Measurements from ENCODE around the gene SWAP70.
A peak's percentile ranks its signal among the peaks of the same experiment; 100 is the strongest.

Gene SWAP70

DNA sequence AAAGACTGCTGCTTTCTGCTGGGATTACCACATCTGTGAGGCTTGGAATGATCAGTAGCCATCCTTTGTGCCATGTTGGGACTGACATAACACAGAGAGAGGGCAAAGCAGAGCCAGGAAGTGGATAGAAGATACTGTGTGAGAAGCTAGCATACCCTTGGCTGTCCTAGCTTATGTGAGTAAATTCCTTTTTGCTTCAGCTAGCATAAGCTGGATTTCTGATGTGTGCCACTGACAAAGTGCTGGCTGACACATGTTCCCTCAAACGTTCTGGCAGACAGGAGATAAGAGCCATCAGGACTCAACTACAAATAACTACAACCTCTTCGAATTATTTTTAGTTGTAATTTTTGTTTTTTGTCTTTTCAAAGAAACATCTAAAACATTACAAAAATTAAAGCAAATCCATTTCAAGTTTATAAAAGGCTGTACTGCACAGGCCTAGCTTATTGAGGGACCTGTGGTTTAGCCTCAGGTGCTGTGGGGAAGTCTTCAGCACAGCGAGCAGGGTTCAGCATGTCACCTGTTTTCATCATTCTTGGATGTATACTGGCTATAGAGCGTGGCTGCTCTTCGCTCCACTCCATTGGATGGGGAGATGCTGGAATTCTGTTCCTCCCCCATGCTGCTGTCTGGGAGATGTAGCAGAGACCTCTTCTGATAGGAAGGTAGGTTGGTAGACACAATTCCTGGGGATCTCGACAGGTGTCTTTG is 120.9 kb downstream of the SWAP70 start:
- Histone ChIP-seq H4K91ac (ENCODE audit: low read length) (no peak overlapping the region), H3K4me3 (ENCODE audit: insufficient read depth in 1 of 2, low read depth in 1 of 2, low read length in 2 of 2) (no peak overlapping the region), H3K36me3 (ENCODE audit: control insufficient read depth in 1 of 2, insufficient read depth in 2 of 2, low read depth in 1 of 2, low read length in 2 of 2) (peaks cover 41 to 79% of the 10 kb centered on the region in 2 experiments), H3K14ac (ENCODE audit: low read length in 2 of 2) (no peak overlapping the region), H2BK5ac (ENCODE audit: low read depth, low read length, poor library complexity, severe bottlenecking) (no peak overlapping the region), H3K79me1 (replicated peaks; ENCODE audit: low read length, poor library complexity, severe bottlenecking) (peaks cover 9% of the 10 kb centered on the region), H3K4me2 (ENCODE audit: low read length, poor library complexity, severe bottlenecking) (no peak overlapping the region), H2AK5ac (ENCODE audit: low read length, severe bottlenecking) (peak overlapping the region; percentile 31), H3K23ac (ENCODE audit: low read length in 2 of 2) (no peak overlapping the region), H2BK12ac (ENCODE audit: low read length in 2 of 2) (no peak overlapping the region), H2AFZ (ENCODE audit: low read depth, low read length) (no peak overlapping the region), H3K27me3 (ENCODE audit: control insufficient read depth in 1 of 2, insufficient read depth in 1 of 2, low read length in 2 of 2) (no peaks in the 10 kb centered on the region), H3K18ac (ENCODE audit: low read depth in 1 of 2, low read length in 2 of 2) (peak overlapping the region in 1 of 2 experiments; percentile 47), H2BK120ac (ENCODE audit: low read depth, low read length) (no peak overlapping the region), H2BK15ac (ENCODE audit: low read depth, poor library complexity, severe bottlenecking) (no peak overlapping the region), H3K9me3 (ENCODE audit: control insufficient read depth, low read length) (no peaks in the 10 kb centered on the region), H3K4ac (ENCODE audit: low read depth in 1 of 2, low read length in 2 of 2) (peak overlapping the region in 1 of 2 experiments; percentile 64), H3K4me1 (ENCODE audit: control insufficient read depth, insufficient read depth, low read depth, low read length) (peaks cover 10% of the 10 kb centered on the region), H4K8ac (ENCODE audit: low read length) (peak overlapping the region; percentile 53), H3K27ac (ENCODE audit: low read length, poor library complexity, severe bottlenecking) (no peak overlapping the region), H3K9ac (ENCODE audit: low read length) (peak overlapping the region; percentile 1)
- no peak for DNase-seq
- WGBS = 96% methylated on average over 3 of the region's 6 CpGs

DNA sequence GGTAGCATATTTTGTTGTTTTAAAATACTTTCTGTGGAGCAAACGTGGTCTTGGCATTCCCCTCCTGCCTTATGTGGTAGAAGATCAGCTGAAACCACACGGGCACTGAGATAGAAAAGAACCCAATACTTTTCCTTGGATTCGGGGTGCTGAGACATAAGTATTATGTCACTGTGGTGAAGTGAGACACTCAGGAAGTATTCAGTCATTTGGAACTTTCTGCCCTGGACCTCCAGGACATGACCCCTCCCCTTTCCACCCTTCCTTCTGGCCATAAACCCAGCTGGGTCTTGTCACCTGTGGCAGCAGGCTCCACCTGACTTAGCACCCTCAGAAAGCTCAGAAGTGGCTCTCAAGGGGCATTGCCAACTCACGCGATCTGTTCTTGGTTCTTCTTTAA is 123.4 kb downstream of the SWAP70 start:
- H3K23ac ChIP-seq (ENCODE audit: low read length in 2 of 2) = no peak overlapping the region
- peaks cover 10% of the 10 kb centered on the region for H3K4me1 ChIP-seq (ENCODE audit: control insufficient read depth, insufficient read depth, low read depth, low read length)
- H3K4me3 ChIP-seq (ENCODE audit: insufficient read depth in 1 of 2, low read depth in 1 of 2, low read length in 2 of 2) = no peak overlapping the region
- no peak overlapping the region for H3K18ac ChIP-seq (ENCODE audit: low read depth in 1 of 2, low read length in 2 of 2)
- H2BK12ac ChIP-seq (ENCODE audit: low read length in 2 of 2) = no peak overlapping the region
- H2BK5ac ChIP-seq (ENCODE audit: low read depth, low read length, poor library complexity, severe bottlenecking) = peak overlapping the region; percentile 3
- 87% methylated on average over 4 of the region's 5 CpGs for WGBS
- no peak overlapping the region for H4K8ac ChIP-seq (ENCODE audit: low read length)
- H3K27me3 ChIP-seq (ENCODE audit: control insufficient read depth in 1 of 2, insufficient read depth in 1 of 2, low read length in 2 of 2) = no peaks in the 10 kb centered on the region
- no peak overlapping the region for H3K4me2 ChIP-seq (ENCODE audit: low read length, poor library complexity, severe bottlenecking)
- no peak overlapping the region for H4K91ac ChIP-seq (ENCODE audit: low read length)
- H2AK5ac ChIP-seq (ENCODE audit: low read length, severe bottlenecking) = peak overlapping the region; percentile 54
- no peak overlapping the region for H2BK120ac ChIP-seq (ENCODE audit: low read depth, low read length)
- H3K27ac ChIP-seq (ENCODE audit: low read length, poor library complexity, severe bottlenecking) = peak overlapping the region; percentile 72
- no peak for DNase-seq
- no peak overlapping the region for H3K14ac ChIP-seq (ENCODE audit: low read length in 2 of 2)
- H3K9ac ChIP-seq (ENCODE audit: low read length) = peak overlapping the region; percentile 5
- H3K4ac ChIP-seq (ENCODE audit: low read depth in 1 of 2, low read length in 2 of 2) = no peak overlapping the region
- H3K36me3 ChIP-seq (ENCODE audit: control insufficient read depth in 1 of 2, insufficient read depth in 2 of 2, low read depth in 1 of 2, low read length in 2 of 2) = peaks cover 29 to 68% of the 10 kb centered on the region in 2 experiments
- no peak overlapping the region for H2AFZ ChIP-seq (ENCODE audit: low read depth, low read length)
- peaks cover 7% of the 10 kb centered on the region for H3K79me1 ChIP-seq (replicated peaks; ENCODE audit: low read length, poor library complexity, severe bottlenecking)
- no peaks in the 10 kb centered on the region for H3K9me3 ChIP-seq (ENCODE audit: control insufficient read depth, low read length)
- H2BK15ac ChIP-seq (ENCODE audit: low read depth, poor library complexity, severe bottlenecking) = no peak overlapping the region

DNA sequence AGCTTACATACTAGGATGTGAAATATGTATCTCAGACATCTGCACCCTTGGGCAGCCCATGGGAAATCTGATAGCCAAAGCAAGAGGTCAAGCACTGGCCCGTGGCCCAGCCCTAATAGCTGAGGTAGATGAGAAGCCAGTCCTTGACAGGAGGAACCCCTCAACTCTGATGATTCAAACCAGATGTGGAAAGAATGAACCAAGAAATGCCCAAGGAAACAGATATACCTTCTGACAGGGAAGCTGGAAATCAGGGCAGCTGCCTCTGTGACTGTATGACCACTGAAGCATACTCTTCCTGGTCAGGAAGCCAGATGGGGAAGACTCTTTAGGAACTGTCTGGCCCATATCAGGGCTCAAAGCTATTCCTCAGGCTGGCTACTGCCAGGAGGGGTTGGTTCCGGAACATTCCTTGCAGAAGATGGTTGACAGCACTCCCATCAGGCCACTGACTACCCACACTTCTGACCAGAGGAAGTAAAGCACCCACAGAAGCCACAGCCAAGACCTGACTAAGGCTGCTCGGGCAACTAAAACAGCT is 124.2 kb downstream of the SWAP70 start:
- H3K18ac ChIP-seq (ENCODE audit: low read depth in 1 of 2, low read length in 2 of 2) = peak overlapping the region in 1 of 2 experiments; percentile 50
- peak overlapping the region; percentile 0 to 62 for H3K4ac ChIP-seq (ENCODE audit: low read depth in 1 of 2, low read length in 2 of 2)
- no peak overlapping the region for H3K23ac ChIP-seq (ENCODE audit: low read length in 2 of 2)
- H3K9ac ChIP-seq (ENCODE audit: low read length) = peak overlapping the region; percentile 5
- no peak overlapping the region for H4K8ac ChIP-seq (ENCODE audit: low read length)
- no peak overlapping the region for H2AFZ ChIP-seq (ENCODE audit: low read depth, low read length)
- H2BK12ac ChIP-seq (ENCODE audit: low read length in 2 of 2) = peak overlapping the region; percentile 37 to 62
- peak overlapping the region; percentile 54 for H2AK5ac ChIP-seq (ENCODE audit: low read length, severe bottlenecking)
- peak overlapping the region; percentile 3 for H2BK120ac ChIP-seq (ENCODE audit: low read depth, low read length)
- H3K4me1 ChIP-seq (ENCODE audit: control insufficient read depth, insufficient read depth, low read depth, low read length) = peaks cover 10% of the 10 kb centered on the region
- H3K36me3 ChIP-seq (ENCODE audit: control insufficient read depth in 1 of 2, insufficient read depth in 2 of 2, low read depth in 1 of 2, low read length in 2 of 2) = peaks cover 31 to 71% of the 10 kb centered on the region in 2 experiments
- H3K27me3 ChIP-seq (ENCODE audit: control insufficient read depth in 1 of 2, insufficient read depth in 1 of 2, low read length in 2 of 2) = no peaks in the 10 kb centered on the region
- no peaks in the 10 kb centered on the region for H3K9me3 ChIP-seq (ENCODE audit: control insufficient read depth, low read length)
- H3K4me2 ChIP-seq (ENCODE audit: low read length, poor library complexity, severe bottlenecking) = no peak overlapping the region
- 72% methylated on average over 3 of the region's 3 CpGs for WGBS
- H3K4me3 ChIP-seq (ENCODE audit: insufficient read depth in 1 of 2, low read depth in 1 of 2, low read length in 2 of 2) = no peak overlapping the region
- no peak overlapping the region for H2BK15ac ChIP-seq (ENCODE audit: low read depth, poor library complexity, severe bottlenecking)
- no peak overlapping the region for H4K91ac ChIP-seq (ENCODE audit: low read length)
- H3K14ac ChIP-seq (ENCODE audit: low read length in 2 of 2) = no peak overlapping the region
- peak; percentile 44 for DNase-seq
- H2BK5ac ChIP-seq (ENCODE audit: low read depth, low read length, poor library complexity, severe bottlenecking) = no peak overlapping the region
- peak overlapping the region; percentile 72 for H3K27ac ChIP-seq (ENCODE audit: low read length, poor library complexity, severe bottlenecking)
- H3K79me1 ChIP-seq (replicated peaks; ENCODE audit: low read length, poor library complexity, severe bottlenecking) = peaks cover 7% of the 10 kb centered on the region

DNA sequence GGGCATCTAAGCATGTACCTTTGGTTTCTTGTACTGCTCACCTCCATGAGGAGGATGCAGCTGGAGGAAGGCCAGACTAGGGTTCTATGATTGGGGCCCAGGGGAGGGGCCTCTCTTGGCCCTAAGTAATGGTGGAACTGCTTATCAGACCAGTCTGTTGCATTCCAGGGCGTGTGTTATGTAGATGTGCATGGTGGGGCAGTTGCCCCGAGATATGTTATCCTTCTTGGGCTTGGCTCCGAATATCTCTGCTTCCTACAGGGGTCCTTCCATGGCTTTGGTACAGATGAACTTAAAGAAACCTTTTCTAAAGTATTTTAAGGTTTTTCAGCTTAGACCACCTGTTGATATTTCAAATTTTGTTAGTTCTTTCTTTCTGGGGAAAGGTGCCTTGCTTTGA is 126.0 kb downstream of the SWAP70 start:
- no peak for DNase-seq
- H2AK5ac ChIP-seq (ENCODE audit: low read length, severe bottlenecking) = peak overlapping the region; percentile 92
- H2BK120ac ChIP-seq (ENCODE audit: low read depth, low read length) = no peak overlapping the region
- no peak overlapping the region for H3K14ac ChIP-seq (ENCODE audit: low read length in 2 of 2)
- H2BK15ac ChIP-seq (ENCODE audit: low read depth, poor library complexity, severe bottlenecking) = no peak overlapping the region
- H3K27me3 ChIP-seq (ENCODE audit: control insufficient read depth in 1 of 2, insufficient read depth in 1 of 2, low read length in 2 of 2) = no peaks in the 10 kb centered on the region
- H3K27ac ChIP-seq (ENCODE audit: low read length, poor library complexity, severe bottlenecking) = no peak overlapping the region
- H2BK5ac ChIP-seq (ENCODE audit: low read depth, low read length, poor library complexity, severe bottlenecking) = no peak overlapping the region
- no peak overlapping the region for H2AFZ ChIP-seq (ENCODE audit: low read depth, low read length)
- H3K4ac ChIP-seq (ENCODE audit: low read depth in 1 of 2, low read length in 2 of 2) = no peak overlapping the region
- no peaks in the 10 kb centered on the region for H3K9me3 ChIP-seq (ENCODE audit: control insufficient read depth, low read length)
- H3K4me1 ChIP-seq (ENCODE audit: control insufficient read depth, insufficient read depth, low read depth, low read length) = peaks cover 10% of the 10 kb centered on the region
- H3K79me1 ChIP-seq (replicated peaks; ENCODE audit: low read length, poor library complexity, severe bottlenecking) = peaks cover 5% of the 10 kb centered on the region
- no peak overlapping the region for H3K4me3 ChIP-seq (ENCODE audit: insufficient read depth in 1 of 2, low read depth in 1 of 2, low read length in 2 of 2)
- H4K8ac ChIP-seq (ENCODE audit: low read length) = no peak overlapping the region
- no peak overlapping the region for H3K9ac ChIP-seq (ENCODE audit: low read length)
- H3K18ac ChIP-seq (ENCODE audit: low read depth in 1 of 2, low read length in 2 of 2) = no peak overlapping the region
- H3K4me2 ChIP-seq (ENCODE audit: low read length, poor library complexity, severe bottlenecking) = no peak overlapping the region
- H3K23ac ChIP-seq (ENCODE audit: low read length in 2 of 2) = no peak overlapping the region
- WGBS = 97% methylated on average over 2 of the region's 3 CpGs
- no peak overlapping the region for H4K91ac ChIP-seq (ENCODE audit: low read length)
- no peak overlapping the region for H2BK12ac ChIP-seq (ENCODE audit: low read length in 2 of 2)
- peaks cover 26 to 66% of the 10 kb centered on the region in 2 experiments for H3K36me3 ChIP-seq (ENCODE audit: control insufficient read depth in 1 of 2, insufficient read depth in 2 of 2, low read depth in 1 of 2, low read length in 2 of 2)

All from mesenchymal stem cell (in vitro differentiated cells and primary cell).